Measurements from ENCODE around the gene ZPLD1.

DNA sequence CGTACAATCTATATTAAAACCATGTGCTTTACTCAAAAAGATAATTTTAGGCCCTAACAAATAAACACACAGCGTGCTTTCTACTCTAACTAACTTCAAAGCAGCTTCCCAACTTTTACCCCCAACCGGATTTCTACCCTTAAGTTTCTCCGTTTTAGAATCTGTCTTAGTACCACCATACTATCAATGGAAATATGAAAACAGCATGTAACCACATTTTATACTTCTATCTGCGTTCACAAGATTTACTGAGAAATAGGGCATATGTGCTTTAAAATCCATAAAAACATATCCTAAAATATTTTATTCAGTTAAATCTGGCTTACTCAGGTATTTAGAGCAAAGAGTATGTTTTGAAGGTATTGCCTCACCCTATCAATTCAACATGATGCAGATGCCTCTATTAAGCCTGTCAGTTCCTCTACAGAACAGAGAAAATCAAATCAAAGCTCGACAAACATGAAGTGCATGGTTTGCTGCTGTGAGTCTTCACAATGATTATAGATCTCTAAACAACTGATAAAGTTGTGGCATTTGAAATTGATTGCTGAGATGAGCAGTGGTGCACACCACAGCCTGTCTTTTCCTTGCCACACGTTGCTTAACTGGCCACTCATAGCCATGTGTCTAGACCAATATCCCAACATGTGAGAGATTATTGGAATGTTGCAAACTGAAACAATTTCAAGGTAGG lies 44.5 kb upstream of the ZPLD1 start:
- TF ChIP-seq, protein P1, sequence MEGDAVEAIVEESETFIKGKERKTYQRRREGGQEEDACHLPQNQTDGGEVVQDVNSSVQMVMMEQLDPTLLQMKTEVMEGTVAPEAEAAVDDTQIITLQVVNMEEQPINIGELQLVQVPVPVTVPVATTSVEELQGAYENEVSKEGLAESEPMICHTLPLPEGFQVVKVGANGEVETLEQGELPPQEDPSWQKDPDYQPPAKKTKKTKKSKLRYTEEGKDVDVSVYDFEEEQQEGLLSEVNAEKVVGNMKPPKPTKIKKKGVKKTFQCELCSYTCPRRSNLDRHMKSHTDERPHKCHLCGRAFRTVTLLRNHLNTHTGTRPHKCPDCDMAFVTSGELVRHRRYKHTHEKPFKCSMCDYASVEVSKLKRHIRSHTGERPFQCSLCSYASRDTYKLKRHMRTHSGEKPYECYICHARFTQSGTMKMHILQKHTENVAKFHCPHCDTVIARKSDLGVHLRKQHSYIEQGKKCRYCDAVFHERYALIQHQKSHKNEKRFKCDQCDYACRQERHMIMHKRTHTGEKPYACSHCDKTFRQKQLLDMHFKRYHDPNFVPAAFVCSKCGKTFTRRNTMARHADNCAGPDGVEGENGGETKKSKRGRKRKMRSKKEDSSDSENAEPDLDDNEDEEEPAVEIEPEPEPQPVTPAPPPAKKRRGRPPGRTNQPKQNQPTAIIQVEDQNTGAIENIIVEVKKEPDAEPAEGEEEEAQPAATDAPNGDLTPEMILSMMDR (IDR thresholded peaks at IDR 0.05) = no peak
- TF ChIP-seq POLR2A (IDR thresholded peaks at IDR 0.05) = no peak

All from Peyer's patch (tissue), 4 donors.